ENCODE measurements around the gene CST2. TPM values are rescaled to one million over a fixed set of nuclear protein-coding genes. Genes with fewer than 3 reads are reported as not detected.

Gene CST2, protein sequence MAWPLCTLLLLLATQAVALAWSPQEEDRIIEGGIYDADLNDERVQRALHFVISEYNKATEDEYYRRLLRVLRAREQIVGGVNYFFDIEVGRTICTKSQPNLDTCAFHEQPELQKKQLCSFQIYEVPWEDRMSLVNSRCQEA
- total RNA-seq (2022; extraction: Qiagen RNA extraction; ENCODE audit: low read depth) = 0.22 to 0.44 TPM (median 0.39 TPM) in 3 of 5 replicates, not detected in the others

GRCh38 chr20:23826541-23827021 is at the start of gene CST2:
Gene CST2 (minus strand): TSS chr20:23826729. CDS start chr20:23826660, 69 bp downstream.

Other genes starting within 250 kb of the CST2 start
- not detected in 5 replicates for gene CST9, start 220.8 kb downstream of the CST2 start, total RNA-seq (2022; extraction: Qiagen RNA extraction; ENCODE audit: low read depth)
- 206 to 378 TPM (median 367 TPM) in 5 replicates for gene CST3, start 188.8 kb downstream of the CST2 start, total RNA-seq (2022; extraction: Qiagen RNA extraction; ENCODE audit: low read depth)
- not detected in 5 replicates for gene CST4, start 137.7 kb downstream of the CST2 start, total RNA-seq (2022; extraction: Qiagen RNA extraction; ENCODE audit: low read depth)
- gene CST1, start 75.8 kb downstream of the CST2 start, total RNA-seq (2022; extraction: Qiagen RNA extraction; ENCODE audit: low read depth) = 1.3 to 2.0 TPM (median 1.6 TPM) in 5 replicates
- not detected in 5 replicates for gene CST5, start 53.0 kb upstream of the CST2 start, total RNA-seq (2022; extraction: Qiagen RNA extraction; ENCODE audit: low read depth)
- not detected in 5 replicates for gene GGTLC1, start 162.1 kb upstream of the CST2 start, total RNA-seq (2022; extraction: Qiagen RNA extraction; ENCODE audit: low read depth)